RWPE2 (cell line): ENCODE data around the gene PRPF19.
A peak's percentile ranks its signal among the peaks of the same experiment; 100 is the strongest.

Experiments
- ATAC-seq: fragments of 200-7000 bp; cut with Tn5 transposase; 3 replicates; pipeline ENCODE4 v1.9.1; 2021; ENCODE audit warnings: low read depth
- DNase-seq: peaks from one replicate; pipeline ENCODE4 v3.0.0-alpha.2; 2020; ENCODE audit warnings: low spot score
- H3K27ac ChIP-seq: fragments of 450-650 bp; 2 replicates; pipeline ENCODE4 v1.5.1; 2017; ENCODE audit warnings: mild to moderate bottlenecking; ENCODE audit not compliant: poor library complexity, severe bottlenecking
- H3K27me3 ChIP-seq: fragments of 250-450 bp; sonication (Bioruptor Pico); 2 replicates; pipeline ENCODE4 v1.5.1; 2021; ENCODE audit warnings: mild to moderate bottlenecking, moderate library complexity; ENCODE audit not compliant: insufficient read depth, poor library complexity, severe bottlenecking
- H3K36me3 ChIP-seq: fragments of 250-450 bp; sonication (Bioruptor Pico); 2 replicates; pipeline ENCODE4 v1.5.1; 2020; ENCODE audit warnings: low read depth, mild to moderate bottlenecking, moderate library complexity
- H3K4me1 ChIP-seq: fragments of 250-450 bp; sonication (Bioruptor Pico); 2 replicates; pipeline ENCODE4 v1.5.1; 2021; ENCODE audit warnings: mild to moderate bottlenecking, moderate library complexity; ENCODE audit not compliant: insufficient read depth, poor library complexity, severe bottlenecking
- H3K4me3 ChIP-seq: fragments of 250-450 bp; sonication (Bioruptor Pico); 2 replicates; pipeline ENCODE4 v1.5.1; 2021; ENCODE audit warnings: mild to moderate bottlenecking, moderate library complexity; ENCODE audit not compliant: severe bottlenecking
- H3K9me3 ChIP-seq: fragments of 250-450 bp; sonication (Bioruptor Pico); 2 replicates; pipeline ENCODE4 v1.5.1; 2021; ENCODE audit warnings: mild to moderate bottlenecking, moderate library complexity; ENCODE audit not compliant: severe bottlenecking
- CTCF ChIP-seq: fragments of 450-650 bp; IDR thresholded peaks from one replicate; pipeline ENCODE4 v1.5.1; 2017; ENCODE audit warnings: mild to moderate bottlenecking, moderate library complexity; ENCODE audit not compliant: poor library complexity, severe bottlenecking

PRPF19 gene

GRCh38 chr11:60927061-60927592, 20.7 kb upstream of the PRPF19 start:
- peaks cover 7% of the 10 kb centered on the region for H3K36me3 ChIP-seq
- no peak overlapping the region for H3K4me3 ChIP-seq
- no peak for TF ChIP-seq CTCF
- DNase-seq (no peak), ATAC-seq (no peak)
- H3K4me1 ChIP-seq: peaks cover 3% of the 10 kb centered on the region
- H3K27ac ChIP-seq: no peak overlapping the region
- H3K9me3 ChIP-seq: no peaks in the 10 kb centered on the region
- H3K27me3 ChIP-seq: no peaks in the 10 kb centered on the region

GRCh38 chr11:60926500-60926899, 20.1 kb upstream of the PRPF19 start:
- peaks cover 2% of the 10 kb centered on the region; the same call in 1 of the 2 replicates for H3K36me3 ChIP-seq

GRCh38 chr11:60925868-60926267, 19.5 kb upstream of the PRPF19 start:
- DNase-seq: no peak
- Histone ChIP-seq H3K27me3 (no peaks in the 10 kb centered on the region), H3K4me3 (no peak overlapping the region), H3K36me3 (peaks cover 6% of the 10 kb centered on the region), H3K4me1 (peaks cover 3% of the 10 kb centered on the region), H3K9me3 (no peaks in the 10 kb centered on the region), H3K27ac (peak overlapping the region; percentile 19)
- TF ChIP-seq CTCF: no peak
- peak; percentile 51 for ATAC-seq

More at GRCh38 chr11:60926500-60926899, 20.1 kb upstream of the PRPF19 start:
- H3K9me3 ChIP-seq: no peaks in the 10 kb centered on the region
- H3K27ac ChIP-seq: no peak overlapping the region
- H3K4me3 ChIP-seq: no peak overlapping the region
- ATAC-seq (no peak), DNase-seq (no peak)
- no peaks in the 10 kb centered on the region for H3K27me3 ChIP-seq
- H3K4me1 ChIP-seq: peaks cover 3% of the 10 kb centered on the region
- no peak for TF ChIP-seq CTCF

GRCh38 chr11:60924906-60925853, 18.8 kb upstream of the PRPF19 start:
- TF ChIP-seq CTCF: no peak
- Histone ChIP-seq H3K4me3 (peak overlapping the region; percentile 54), H3K27me3 (no peaks in the 10 kb centered on the region), H3K4me1 (peaks cover 3% of the 10 kb centered on the region), H3K9me3 (no peaks in the 10 kb centered on the region), H3K36me3 (peaks cover 13% of the 10 kb centered on the region), H3K27ac (peak overlapping the region; percentile 19)
- DNase-seq (no peak), ATAC-seq (peak; percentile 4; the same call in 2 of the 3 replicates)
